ENCODE data around the gene KDM8. TPM values are rescaled to one million over a fixed set of nuclear protein-coding genes. Genes with fewer than 3 reads are reported as not detected.

KDM8 gene
- total and polyA plus RNA-seq, 5 donors from 2014 or later = 2.8 to 14.7 (median 5.5) TPM

GRCh38 chr16:27228045-27228444 is 24.7 kb downstream of the KDM8 start:
- Histone ChIP-seq H3K4me1 (ENCODE audit: control insufficient read depth, insufficient read depth, low read length, poor library complexity, severe bottlenecking) (peaks cover 34% of the 10 kb centered on the region), H3K27ac (ENCODE audit: insufficient read depth, low read length, poor library complexity, severe bottlenecking) (no peak overlapping the region), H3K27me3 (ENCODE audit: control insufficient read depth, insufficient read depth, low read length) (no peaks in the 10 kb centered on the region), H3K4me3 (ENCODE audit: low read depth, low read length) (no peak overlapping the region), H3K9me3 (ENCODE audit: control insufficient read depth in 2 of 2, low read length in 2 of 2) (no peaks in the 10 kb centered on the region), H3K36me3 (ENCODE audit: control insufficient read depth, insufficient read depth, low read length) (no peaks in the 10 kb centered on the region)
- Mint-ChIP-seq H3K4me1 (peaks cover 6 to 62% (median 24%) of the 10 kb centered on the region in 4 donors), H3K9me3 (peaks cover 0 to 1% (median 0%) of the 10 kb centered on the region in 7 donors), H3K27ac (no peak overlapping the region), H3K27me3 (no peaks in the 10 kb centered on the region), H3K36me3 (peaks cover 16% of the 10 kb centered on the region), H3K4me3 (no peak overlapping the region)
- DNase-seq (no peak), ATAC-seq (ENCODE audit: low read depth in 2 of 2) (no peak)

- Histone ChIP-seq H3K27ac (ENCODE audit: insufficient read depth, low read length, poor library complexity, severe bottlenecking) (no peak overlapping the region), H3K36me3 (ENCODE audit: control insufficient read depth, insufficient read depth, low read length) (no peaks in the 10 kb centered on the region), H3K9me3 (ENCODE audit: control insufficient read depth in 2 of 2, low read length in 2 of 2) (no peaks in the 10 kb centered on the region), H3K4me1 (ENCODE audit: control insufficient read depth, insufficient read depth, low read length, poor library complexity, severe bottlenecking) (peaks cover 42% of the 10 kb centered on the region), H3K4me3 (ENCODE audit: low read depth, low read length) (no peak overlapping the region), H3K27me3 (ENCODE audit: control insufficient read depth, insufficient read depth, low read length) (no peaks in the 10 kb centered on the region)
- Mint-ChIP-seq H3K27me3 (no peaks in the 10 kb centered on the region), H3K4me1 (peaks cover 6 to 70% (median 27%) of the 10 kb centered on the region in 4 donors), H3K36me3 (peaks cover 15% of the 10 kb centered on the region), H3K27ac (peak overlapping the region in 2 of 3 donors; percentile 67 to 92), H3K4me3 (peak overlapping the region in 1 of 4 donors; percentile 32), H3K9me3 (peaks cover 0 to 1% (median 0%) of the 10 kb centered on the region in 7 donors)
- ATAC-seq (ENCODE audit: low read depth in 2 of 2) = no peak
- DNase-seq = no peak
These were observed 25.5 kb downstream of the KDM8 start for GRCh38 chr16:27228621-27229501.

DNA sequence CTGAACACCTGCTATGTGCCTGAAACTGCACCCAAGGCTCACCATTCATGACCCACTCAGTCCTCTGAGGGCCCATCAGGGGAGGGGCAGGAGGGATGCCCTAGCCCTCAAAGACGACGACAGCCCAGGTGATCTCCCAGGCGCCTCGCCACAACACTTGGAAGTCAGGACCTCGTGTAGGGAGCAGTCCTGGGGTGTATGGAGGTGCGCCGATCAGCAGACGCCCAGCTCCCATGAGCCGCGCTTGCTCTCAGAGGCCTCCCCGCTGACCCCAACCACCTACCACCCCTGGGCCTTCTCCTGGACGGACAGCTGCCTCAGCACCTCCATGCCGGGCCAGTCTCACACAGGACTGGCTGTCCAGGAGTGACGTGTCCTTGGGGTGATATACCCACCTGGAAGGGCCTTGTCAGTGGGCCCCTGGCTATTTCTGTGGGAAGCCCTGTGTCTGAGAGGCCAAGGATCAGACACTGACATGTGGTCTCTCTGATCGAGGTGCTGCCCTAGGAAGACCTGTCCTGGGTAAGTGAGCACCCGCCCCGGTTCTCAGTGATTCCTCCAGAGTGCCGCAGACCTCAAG is 26.7 kb downstream of the KDM8 start:
- Mint-ChIP-seq H3K36me3 (peaks cover 15% of the 10 kb centered on the region), H3K27ac (peak overlapping the region; percentile 92 to 96 (median 92)), H3K27me3 (no peaks in the 10 kb centered on the region), H3K4me3 (peak overlapping the region in 3 of 4 donors; percentile 78 to 88 (median 87)), H3K4me1 (peaks cover 9 to 78% (median 34%) of the 10 kb centered on the region in 4 donors), H3K9me3 (no peaks in the 10 kb centered on the region)
- Histone ChIP-seq H3K9me3 (ENCODE audit: control insufficient read depth in 2 of 2, low read length in 2 of 2) (no peaks in the 10 kb centered on the region), H3K4me3 (ENCODE audit: low read depth, low read length) (peak overlapping the region; percentile 37), H3K36me3 (ENCODE audit: control insufficient read depth, insufficient read depth, low read length) (no peaks in the 10 kb centered on the region), H3K27me3 (ENCODE audit: control insufficient read depth, insufficient read depth, low read length) (no peaks in the 10 kb centered on the region), H3K27ac (ENCODE audit: insufficient read depth, low read length, poor library complexity, severe bottlenecking) (peak overlapping the region; percentile 52), H3K4me1 (ENCODE audit: control insufficient read depth, insufficient read depth, low read length, poor library complexity, severe bottlenecking) (peaks cover 53% of the 10 kb centered on the region)
- ATAC-seq (ENCODE audit: low read depth in 2 of 2) (no peak), DNase-seq (no peak)

- peak overlapping the region; percentile 52 for H3K27ac ChIP-seq (ENCODE audit: insufficient read depth, low read length, poor library complexity, severe bottlenecking)
- H3K36me3 ChIP-seq (ENCODE audit: control insufficient read depth, insufficient read depth, low read length) = no peaks in the 10 kb centered on the region
- H3K4me3 ChIP-seq (ENCODE audit: low read depth, low read length) = peak overlapping the region; percentile 65
- ATAC-seq (ENCODE audit: low read depth in 2 of 2) (peak; percentile 79 to 80), DNase-seq (peak; percentile 54 to 95 (median 74))
- Mint-ChIP-seq H3K4me3 (peak overlapping the region; percentile 72 to 88 (median 82)), H3K4me1 (peaks cover 15 to 83% (median 39%) of the 10 kb centered on the region in 4 donors), H3K9me3 (no peaks in the 10 kb centered on the region), H3K27me3 (no peaks in the 10 kb centered on the region), H3K27ac (peak overlapping the region; percentile 92 to 97 (median 96)), H3K36me3 (peaks cover 17% of the 10 kb centered on the region)
- no peaks in the 10 kb centered on the region for H3K9me3 ChIP-seq (ENCODE audit: control insufficient read depth in 2 of 2, low read length in 2 of 2)
- H3K4me1 ChIP-seq (ENCODE audit: control insufficient read depth, insufficient read depth, low read length, poor library complexity, severe bottlenecking) = peaks cover 59% of the 10 kb centered on the region
- no peaks in the 10 kb centered on the region for H3K27me3 ChIP-seq (ENCODE audit: control insufficient read depth, insufficient read depth, low read length)
These were observed 27.3 kb downstream of the KDM8 start for GRCh38 chr16:27230562-27231001.

DNA sequence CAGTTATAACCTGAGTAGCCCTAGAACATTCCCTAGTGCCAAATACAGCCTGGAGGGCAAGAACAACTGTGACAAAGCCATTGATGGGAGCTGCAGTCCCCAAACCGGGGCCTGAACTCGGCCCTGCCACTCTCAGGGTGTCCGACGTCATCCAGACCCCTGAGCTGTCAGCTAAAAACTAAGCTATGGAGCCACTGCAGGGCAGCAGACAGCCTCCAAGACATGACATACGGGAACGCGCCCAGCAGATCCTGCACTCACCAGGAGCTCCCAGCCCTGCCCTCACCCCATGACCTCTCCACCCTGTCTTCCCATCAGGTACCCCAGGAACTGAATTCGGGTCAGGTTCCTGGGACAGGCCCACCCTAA is 28.4 kb downstream of the KDM8 start:
- peak overlapping the region; percentile 93 for H3K27ac ChIP-seq (ENCODE audit: insufficient read depth, low read length, poor library complexity, severe bottlenecking)
- H3K4me1 ChIP-seq (ENCODE audit: control insufficient read depth, insufficient read depth, low read length, poor library complexity, severe bottlenecking) = peaks cover 70% of the 10 kb centered on the region
- Mint-ChIP-seq H3K36me3 (peaks cover 12% of the 10 kb centered on the region), H3K27ac (peak overlapping the region; percentile 92 to 98 (median 97)), H3K4me1 (peaks cover 16 to 86% (median 43%) of the 10 kb centered on the region in 4 donors), H3K4me3 (peak overlapping the region in 3 of 4 donors; percentile 66 to 87 (median 77)), H3K27me3 (no peaks in the 10 kb centered on the region), H3K9me3 (no peaks in the 10 kb centered on the region)
- DNase-seq (no peak), ATAC-seq (ENCODE audit: low read depth in 2 of 2) (no peak)
- H3K9me3 ChIP-seq (ENCODE audit: control insufficient read depth in 2 of 2, low read length in 2 of 2) = no peaks in the 10 kb centered on the region
- no peaks in the 10 kb centered on the region for H3K36me3 ChIP-seq (ENCODE audit: control insufficient read depth, insufficient read depth, low read length)
- H3K4me3 ChIP-seq (ENCODE audit: low read depth, low read length) = no peak overlapping the region
- H3K27me3 ChIP-seq (ENCODE audit: control insufficient read depth, insufficient read depth, low read length) = no peaks in the 10 kb centered on the region

- H3K4me1 ChIP-seq (ENCODE audit: control insufficient read depth, insufficient read depth, low read length, poor library complexity, severe bottlenecking) = peaks cover 76% of the 10 kb centered on the region
These were observed 29.0 kb downstream of the KDM8 start for GRCh38 chr16:27232061-27232900.

DNA sequence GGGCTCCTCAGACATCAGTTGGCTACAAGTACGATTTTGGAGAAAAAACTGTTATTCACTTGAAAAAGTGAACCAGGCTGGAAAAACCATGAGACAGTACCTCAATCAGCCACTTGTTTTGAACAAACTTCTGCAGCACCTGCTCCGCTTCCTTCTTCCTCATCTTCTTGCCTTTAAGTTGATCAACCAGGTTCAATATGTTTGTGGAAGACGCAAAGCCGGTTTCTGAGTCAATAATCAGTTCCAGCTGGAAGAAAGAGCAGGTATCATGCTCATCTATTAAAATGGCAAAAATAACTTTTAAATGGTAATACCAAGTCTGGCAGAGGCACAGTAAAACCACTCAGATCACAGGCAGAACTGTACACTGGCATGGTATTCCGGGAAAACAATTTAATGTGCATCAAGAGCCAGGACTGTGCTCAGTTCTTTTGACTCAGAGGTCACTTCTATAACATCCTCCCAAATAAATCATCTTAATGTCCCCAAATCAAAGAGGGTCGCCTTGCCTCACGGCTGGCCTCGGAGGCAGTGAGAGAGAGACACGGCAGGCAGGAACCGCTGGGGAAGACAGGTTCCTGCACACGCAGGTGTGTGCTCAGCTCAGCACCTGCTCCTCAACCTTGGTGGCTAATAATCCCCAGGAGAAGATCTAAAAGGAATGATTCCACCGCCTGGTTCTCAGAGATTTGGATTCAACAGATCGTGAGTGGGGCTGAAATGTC is 29.7 kb downstream of the KDM8 start:
- H3K27ac Mint-ChIP-seq = peak overlapping the region; percentile 92 to 98 (median 97)
- H3K4me1 Mint-ChIP-seq = peaks cover 29 to 93% (median 56%) of the 10 kb centered on the region in 4 donors
- Histone ChIP-seq H3K27ac (ENCODE audit: insufficient read depth, low read length, poor library complexity, severe bottlenecking) (peak overlapping the region; percentile 93), H3K27me3 (ENCODE audit: control insufficient read depth, insufficient read depth, low read length) (no peaks in the 10 kb centered on the region), H3K4me1 (ENCODE audit: control insufficient read depth, insufficient read depth, low read length, poor library complexity, severe bottlenecking) (peaks cover 84% of the 10 kb centered on the region), H3K4me3 (ENCODE audit: low read depth, low read length) (peak overlapping the region; percentile 19), H3K9me3 (ENCODE audit: control insufficient read depth in 2 of 2, low read length in 2 of 2) (no peaks in the 10 kb centered on the region), H3K36me3 (ENCODE audit: control insufficient read depth, insufficient read depth, low read length) (no peaks in the 10 kb centered on the region)
- peak overlapping the region; percentile 50 to 77 (median 75) for H3K4me3 Mint-ChIP-seq
- no peak for DNase-seq
- no peak for ATAC-seq (ENCODE audit: low read depth in 2 of 2)
- H3K9me3 Mint-ChIP-seq = no peaks in the 10 kb centered on the region
- peaks cover 12% of the 10 kb centered on the region for H3K36me3 Mint-ChIP-seq
- no peaks in the 10 kb centered on the region for H3K27me3 Mint-ChIP-seq

More at GRCh38 chr16:27232061-27232900, 29.0 kb downstream of the KDM8 start:
- DNase-seq (no peak), ATAC-seq (ENCODE audit: low read depth in 2 of 2) (no peak)
- H3K4me3 ChIP-seq (ENCODE audit: low read depth, low read length) = no peak overlapping the region
- peak overlapping the region; percentile 66 to 77 (median 75) for H3K4me3 Mint-ChIP-seq
- H3K36me3 Mint-ChIP-seq = peaks cover 12% of the 10 kb centered on the region
- peaks cover 22 to 87% (median 49%) of the 10 kb centered on the region in 4 donors for H3K4me1 Mint-ChIP-seq
- no peaks in the 10 kb centered on the region for H3K9me3 Mint-ChIP-seq
- no peaks in the 10 kb centered on the region for H3K27me3 ChIP-seq (ENCODE audit: control insufficient read depth, insufficient read depth, low read length)
- H3K27me3 Mint-ChIP-seq = no peaks in the 10 kb centered on the region
- peak overlapping the region; percentile 93 for H3K27ac ChIP-seq (ENCODE audit: insufficient read depth, low read length, poor library complexity, severe bottlenecking)
- peak overlapping the region; percentile 92 to 98 (median 97) for H3K27ac Mint-ChIP-seq
- H3K9me3 ChIP-seq (ENCODE audit: control insufficient read depth in 2 of 2, low read length in 2 of 2) = no peaks in the 10 kb centered on the region
- H3K36me3 ChIP-seq (ENCODE audit: control insufficient read depth, insufficient read depth, low read length) = no peaks in the 10 kb centered on the region
